GM18909 (cell line): ENCODE measurements around the gene C1QTNF7.

Source experiments
- ATAC-seq: cut with Tn5 transposase; IDR thresholded peaks from one replicate; pipeline ENCODE4 v1.9.1; 2021; ENCODE audit warnings: mild to moderate bottlenecking; ENCODE audit not compliant: unreplicated experiment, poor library complexity

C1QTNF7 gene, protein sequence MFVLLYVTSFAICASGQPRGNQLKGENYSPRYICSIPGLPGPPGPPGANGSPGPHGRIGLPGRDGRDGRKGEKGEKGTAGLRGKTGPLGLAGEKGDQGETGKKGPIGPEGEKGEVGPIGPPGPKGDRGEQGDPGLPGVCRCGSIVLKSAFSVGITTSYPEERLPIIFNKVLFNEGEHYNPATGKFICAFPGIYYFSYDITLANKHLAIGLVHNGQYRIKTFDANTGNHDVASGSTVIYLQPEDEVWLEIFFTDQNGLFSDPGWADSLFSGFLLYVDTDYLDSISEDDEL

DNA sequence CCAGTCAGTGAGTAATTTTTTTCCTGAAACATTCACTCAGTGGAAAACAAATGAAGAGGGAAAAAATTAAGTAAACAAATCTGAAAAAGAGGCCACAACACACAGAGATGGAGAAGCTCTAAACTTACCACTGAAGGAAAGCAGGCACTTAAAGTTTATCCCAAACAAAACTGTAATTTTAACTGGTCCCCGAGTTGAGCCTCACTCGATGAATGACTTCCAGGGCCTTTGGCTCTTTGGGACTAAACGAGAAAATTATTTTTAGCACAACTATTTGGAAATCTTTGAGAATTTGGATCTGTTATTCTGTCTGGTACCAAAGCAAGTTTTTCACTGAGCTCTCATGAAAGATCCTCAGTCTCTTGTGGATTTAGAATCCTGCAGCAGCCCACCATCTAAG is at the start of gene C1QTNF7:
TSS of gene C1QTNF7 (plus strand) at position 333 of the 400 bp plus-strand sequence. CDS start 7,711 bp downstream, outside the sequence.
- ATAC-seq: no peak

- no peak for ATAC-seq
Observed at GRCh38 chr4:15378062-15378461, 49.8 kb upstream of the C1QTNF7 start.

- ATAC-seq: no peak
Observed at GRCh38 chr4:15378493-15378892, 49.3 kb upstream of the C1QTNF7 start.

DNA sequence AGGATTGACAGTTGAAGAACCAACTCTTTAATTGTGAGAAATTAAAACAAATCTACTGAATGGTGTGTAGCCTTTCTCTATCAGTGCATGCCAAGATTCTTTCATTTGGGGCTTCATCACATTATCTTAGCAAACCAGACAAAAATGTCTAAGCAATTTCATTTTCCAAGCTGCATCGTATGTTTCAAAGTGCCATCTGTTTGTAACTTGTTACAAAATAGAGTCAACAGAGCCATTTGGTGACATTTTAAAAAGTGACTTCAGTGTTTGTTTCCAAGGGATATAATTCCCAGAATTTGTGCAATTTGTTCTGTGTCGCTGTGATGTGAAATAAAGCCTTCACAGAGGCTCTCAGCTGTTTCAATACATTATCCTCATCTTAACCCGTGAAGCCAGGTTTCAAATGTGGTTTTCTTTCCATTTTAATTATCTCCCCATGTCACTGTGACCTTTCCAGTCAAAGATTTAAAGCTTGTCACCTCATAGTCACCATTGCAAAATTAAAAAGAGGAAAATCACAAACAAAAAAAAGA is 46.0 kb upstream of the C1QTNF7 start:
- ATAC-seq: no peak

- no peak for ATAC-seq
Observed at GRCh38 chr4:15382669-15383273, 45.1 kb upstream of the C1QTNF7 start.

DNA sequence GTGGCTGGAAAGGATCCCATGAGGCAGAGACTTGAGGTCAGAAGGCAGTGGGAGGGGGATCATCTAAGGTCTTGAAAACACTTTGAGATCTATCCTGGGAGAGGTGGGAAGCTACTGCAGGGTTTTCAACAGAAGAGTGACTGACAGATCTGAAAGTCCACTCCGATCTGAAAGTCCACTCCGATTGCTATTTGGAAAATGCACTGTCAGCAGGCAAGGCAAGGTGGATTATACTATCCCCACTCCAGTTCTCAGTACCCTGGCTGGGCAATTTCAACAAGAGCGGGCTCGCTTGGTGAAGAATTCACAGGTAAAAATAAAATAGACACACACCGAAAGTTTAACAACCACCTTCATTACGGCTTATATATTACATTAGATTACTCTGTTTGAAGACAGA is 42.3 kb upstream of the C1QTNF7 start:
- no peak for ATAC-seq

- no peak for ATAC-seq
Observed at GRCh38 chr4:15385928-15386327, 41.9 kb upstream of the C1QTNF7 start.

GRCh38 chr4:15390494-15390893 is 37.3 kb upstream of the C1QTNF7 start:
- ATAC-seq: no peak

DNA sequence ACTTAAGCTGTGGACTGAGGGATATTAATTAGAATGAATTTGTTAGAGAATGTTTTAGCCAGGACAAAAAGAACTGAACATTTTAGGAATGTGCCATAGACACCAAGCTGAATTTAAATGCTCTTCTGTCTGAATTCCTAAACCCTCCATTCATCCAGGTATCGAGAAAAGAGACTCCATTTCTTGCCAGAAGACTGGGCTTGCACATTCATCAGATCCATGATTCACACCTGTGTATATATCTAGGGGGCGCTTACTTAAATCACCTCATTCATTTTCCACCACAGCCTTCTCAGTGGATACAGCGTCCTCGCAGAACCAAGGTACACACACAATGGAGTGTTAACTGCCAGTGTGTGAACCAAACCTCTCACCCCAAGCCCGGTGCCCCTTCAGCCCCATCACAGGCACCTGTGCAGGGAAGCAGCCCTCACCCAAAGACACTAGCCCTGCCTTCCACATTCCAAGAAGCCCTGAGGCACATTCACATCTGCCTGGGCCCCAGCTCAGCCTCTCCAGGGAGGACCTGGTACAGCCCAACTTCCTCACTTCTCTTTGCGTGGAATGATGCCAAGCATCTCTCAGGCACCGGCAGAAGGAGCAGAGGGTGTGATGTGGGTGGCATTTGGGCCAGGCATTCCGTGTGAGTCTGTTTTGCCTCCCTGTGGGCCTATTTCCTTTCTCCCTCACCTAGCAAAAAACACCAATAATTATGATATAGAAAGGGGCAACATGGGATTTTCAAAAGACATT is 35.6 kb upstream of the C1QTNF7 start:
- ATAC-seq: no peak

- no peak for ATAC-seq
Observed at GRCh38 chr4:15395311-15395710, 32.5 kb upstream of the C1QTNF7 start.

- peak; percentile 81 for ATAC-seq
Observed at GRCh38 chr4:15396157-15396800, 31.6 kb upstream of the C1QTNF7 start.

DNA sequence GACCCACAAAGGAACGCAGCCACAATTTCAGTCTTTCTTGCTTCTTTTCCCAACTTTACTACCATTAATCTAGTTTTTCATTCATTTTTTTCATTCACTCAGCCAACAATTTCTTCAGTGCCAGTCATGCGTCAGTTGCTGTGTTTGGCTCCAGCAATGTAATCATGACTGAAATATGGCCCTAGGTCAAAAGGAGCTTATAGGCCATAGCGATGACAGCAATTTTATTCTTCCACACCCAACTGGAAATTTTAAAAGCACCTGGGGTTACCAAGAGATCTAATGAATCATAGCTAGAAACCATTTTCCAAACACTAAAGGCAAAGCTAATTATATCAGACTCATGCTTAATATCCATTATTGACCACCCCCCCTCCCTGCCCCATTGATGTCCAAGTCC is 29.8 kb upstream of the C1QTNF7 start:
- ATAC-seq: no peak

DNA sequence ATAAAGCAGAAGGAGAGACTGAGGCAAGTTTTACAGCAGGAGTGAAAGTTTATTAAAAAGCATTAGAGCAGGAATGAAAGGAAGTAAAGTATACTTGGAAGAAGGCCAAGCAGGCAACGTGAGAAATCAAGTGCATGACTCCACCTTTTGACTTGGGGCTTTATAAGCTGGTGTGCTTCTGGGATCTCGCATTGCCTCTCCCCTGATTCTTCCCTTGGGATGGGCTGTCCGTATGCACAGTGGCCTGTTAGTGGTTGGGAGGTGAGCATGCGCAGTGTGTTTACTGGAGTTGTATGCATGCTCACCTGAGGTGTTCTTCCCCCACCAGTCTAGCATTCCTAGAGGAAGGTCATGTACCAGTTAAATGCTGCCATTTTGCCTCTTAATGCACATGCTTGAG is 29.1 kb upstream of the C1QTNF7 start:
- no peak for ATAC-seq

GRCh38 chr4:15400226-15400625 is 27.6 kb upstream of the C1QTNF7 start:
- no peak for ATAC-seq

GRCh38 chr4:15400981-15401671 is 26.7 kb upstream of the C1QTNF7 start:
- peak; percentile 72 for ATAC-seq

- ATAC-seq: no peak
Observed at GRCh38 chr4:15402146-15402545, 25.7 kb upstream of the C1QTNF7 start.

GRCh38 chr4:15402974-15403373 is 24.9 kb upstream of the C1QTNF7 start:
- no peak for ATAC-seq

GRCh38 chr4:15405018-15405417 is 22.8 kb upstream of the C1QTNF7 start:
- ATAC-seq: no peak

DNA sequence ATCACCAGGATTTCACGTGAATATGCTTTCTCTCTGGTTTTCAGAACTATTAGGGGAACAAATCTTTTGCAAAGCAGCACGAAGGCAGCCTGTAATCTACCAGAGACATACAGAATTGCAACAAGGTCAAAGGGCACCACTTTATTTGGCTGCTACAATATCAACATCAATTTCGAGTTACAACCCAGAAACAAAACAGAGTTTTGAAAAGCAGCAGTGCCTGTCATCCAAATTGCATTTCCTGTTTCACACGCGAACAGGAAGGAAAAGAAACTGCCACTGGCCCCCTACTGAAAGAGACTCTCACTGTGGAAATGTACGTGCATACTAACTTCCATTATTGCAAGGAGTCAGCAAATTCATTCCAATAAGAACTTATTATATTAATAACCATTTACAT is 17.1 kb upstream of the C1QTNF7 start:
- ATAC-seq: peak; percentile 67

GRCh38 chr4:15412461-15412860 is 15.4 kb upstream of the C1QTNF7 start:
- no peak for ATAC-seq
